Heart left ventricle (tissue), 13 donors: Measurements from ENCODE around the gene NAT16.

Source experiments
- POLR2A ChIP-seq, 2 donors: fragments of 450-650 bp; IDR thresholded peaks; one replicate each; pipeline ENCODE4 v1.6.1; 2017; ENCODE audit warnings: antibody characterized with exemption in 2 of 2, mild to moderate bottlenecking in 2 of 2, moderate library complexity in 2 of 2
- TF ChIP-seq, protein P1 (sequence below), 12 donors: fragments of 200-600 bp; sonication (generic) in 4 of 12; IDR thresholded peaks; one replicate each; pipeline versions ENCODE4 v1.5.0 to v1.8.0; 2018 to 2022; ENCODE audit warnings: antibody characterized with exemption in 12 of 12, mild to moderate bottlenecking in 5 of 12
- donor health status: ischemic (EF 13 %, LVEDD 7.1; RV severe dilation, severe dysfunction).
- donor health status: DM: no; HTN: yes; CAD: no.
- donor health status: DM: no; HTN: no; CAD: no.
- donor health status: ischemic (EF 25% LVEDD 6.9; RV normal size, moderate dysfunction).
- donor health status: ischemic (EF 25% LVEDD 5.7; RV mildly dilated, moderate dysfunction).
- donor health status: ischemic (EF 35%, LVEDD 5.7; RV mildly dilated, moderate dysfunction).
- donor health status: nonischemic (EF 11% LVEDD 7.7; RV severe dilation, severe dysfunction).
- donor health status: DM: yes; HTN: yes; CAD: no.
- donor health status: PGD.
- donor health status: ischemic (EF 29% LVEDD 5.4; RV normal size, mild dysfunction).
- donor health status: nonischemic (EF 23%, LVEDD 6.1; RV moderate dilation, normal function).

DNA sequence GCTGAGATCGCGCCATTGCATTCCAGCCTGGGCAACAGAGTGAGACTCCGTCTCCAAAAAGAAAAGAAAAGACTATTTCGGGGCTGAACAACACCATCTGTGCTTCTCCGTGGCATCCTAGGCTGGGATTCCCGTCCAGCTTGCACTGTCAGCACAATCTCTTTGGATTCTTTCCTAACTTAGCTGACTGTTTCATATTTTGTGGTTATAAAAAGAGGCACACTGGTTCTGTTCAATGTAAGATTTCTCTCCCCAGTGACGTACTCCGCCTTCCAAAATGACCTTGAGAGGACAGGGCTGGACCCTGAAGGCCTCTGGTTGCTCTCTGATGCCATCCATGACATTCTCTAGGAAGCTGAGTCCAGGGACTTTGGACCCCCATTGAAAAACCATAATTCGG lies 46.6 kb upstream of the NAT16 start:
- TF ChIP-seq, protein P1, sequence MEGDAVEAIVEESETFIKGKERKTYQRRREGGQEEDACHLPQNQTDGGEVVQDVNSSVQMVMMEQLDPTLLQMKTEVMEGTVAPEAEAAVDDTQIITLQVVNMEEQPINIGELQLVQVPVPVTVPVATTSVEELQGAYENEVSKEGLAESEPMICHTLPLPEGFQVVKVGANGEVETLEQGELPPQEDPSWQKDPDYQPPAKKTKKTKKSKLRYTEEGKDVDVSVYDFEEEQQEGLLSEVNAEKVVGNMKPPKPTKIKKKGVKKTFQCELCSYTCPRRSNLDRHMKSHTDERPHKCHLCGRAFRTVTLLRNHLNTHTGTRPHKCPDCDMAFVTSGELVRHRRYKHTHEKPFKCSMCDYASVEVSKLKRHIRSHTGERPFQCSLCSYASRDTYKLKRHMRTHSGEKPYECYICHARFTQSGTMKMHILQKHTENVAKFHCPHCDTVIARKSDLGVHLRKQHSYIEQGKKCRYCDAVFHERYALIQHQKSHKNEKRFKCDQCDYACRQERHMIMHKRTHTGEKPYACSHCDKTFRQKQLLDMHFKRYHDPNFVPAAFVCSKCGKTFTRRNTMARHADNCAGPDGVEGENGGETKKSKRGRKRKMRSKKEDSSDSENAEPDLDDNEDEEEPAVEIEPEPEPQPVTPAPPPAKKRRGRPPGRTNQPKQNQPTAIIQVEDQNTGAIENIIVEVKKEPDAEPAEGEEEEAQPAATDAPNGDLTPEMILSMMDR (IDR thresholded peaks at IDR 0.05): no peak
- TF ChIP-seq POLR2A (IDR thresholded peaks at IDR 0.05): no peak
